GM18951 (cell line): ENCODE measurements around the gene ATXN7.

Source experiments
- POLR2A ChIP-seq: IDR thresholded peaks from 4 replicates; pipeline ENCODE4 v1.6.1; 2011; ENCODE audit warnings: mild to moderate bottlenecking; ENCODE audit not compliant: insufficient read length, insufficient read depth; ENCODE audit errors: extremely low read depth
- in situ Hi-C: fragments of 300-500 bp; cut with MboI; formaldehyde crosslinking; loops from one replicate; pipeline ENCODE4 v1.12.0; 2022; ENCODE audit warnings: low sequenced_read_pairs, mixed read lengths, inconsistent platforms; ENCODE audit not compliant: unreplicated experiment

Gene ATXN7

DNA sequence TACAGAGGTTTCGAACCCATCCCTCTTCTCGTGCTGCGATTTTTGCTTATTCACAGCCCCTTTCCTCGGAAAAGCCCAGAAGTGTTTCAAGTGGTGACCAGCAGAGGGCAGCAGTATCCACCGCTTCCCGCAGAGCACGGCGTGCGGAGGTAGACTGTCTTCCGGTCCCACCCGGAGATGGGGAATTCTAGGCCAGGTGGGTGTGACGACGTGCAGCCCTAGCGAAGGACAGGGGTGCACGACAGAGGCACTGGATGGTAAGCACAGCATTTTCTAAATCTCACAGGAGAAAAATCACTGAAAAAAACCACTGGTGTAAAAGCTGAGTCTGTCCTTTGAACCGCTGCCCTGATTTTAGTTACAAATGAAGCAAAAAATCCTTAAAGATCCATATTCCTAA is 167.1 kb downstream of the ATXN7 start:
- in situ Hi-C loops = loop anchor here (10.0 to 25.0 kb wide), 2 partner anchors 357 to 464 kb away; no protein-coding TSS in a partner anchor
- no peak for TF ChIP-seq POLR2A

DNA sequence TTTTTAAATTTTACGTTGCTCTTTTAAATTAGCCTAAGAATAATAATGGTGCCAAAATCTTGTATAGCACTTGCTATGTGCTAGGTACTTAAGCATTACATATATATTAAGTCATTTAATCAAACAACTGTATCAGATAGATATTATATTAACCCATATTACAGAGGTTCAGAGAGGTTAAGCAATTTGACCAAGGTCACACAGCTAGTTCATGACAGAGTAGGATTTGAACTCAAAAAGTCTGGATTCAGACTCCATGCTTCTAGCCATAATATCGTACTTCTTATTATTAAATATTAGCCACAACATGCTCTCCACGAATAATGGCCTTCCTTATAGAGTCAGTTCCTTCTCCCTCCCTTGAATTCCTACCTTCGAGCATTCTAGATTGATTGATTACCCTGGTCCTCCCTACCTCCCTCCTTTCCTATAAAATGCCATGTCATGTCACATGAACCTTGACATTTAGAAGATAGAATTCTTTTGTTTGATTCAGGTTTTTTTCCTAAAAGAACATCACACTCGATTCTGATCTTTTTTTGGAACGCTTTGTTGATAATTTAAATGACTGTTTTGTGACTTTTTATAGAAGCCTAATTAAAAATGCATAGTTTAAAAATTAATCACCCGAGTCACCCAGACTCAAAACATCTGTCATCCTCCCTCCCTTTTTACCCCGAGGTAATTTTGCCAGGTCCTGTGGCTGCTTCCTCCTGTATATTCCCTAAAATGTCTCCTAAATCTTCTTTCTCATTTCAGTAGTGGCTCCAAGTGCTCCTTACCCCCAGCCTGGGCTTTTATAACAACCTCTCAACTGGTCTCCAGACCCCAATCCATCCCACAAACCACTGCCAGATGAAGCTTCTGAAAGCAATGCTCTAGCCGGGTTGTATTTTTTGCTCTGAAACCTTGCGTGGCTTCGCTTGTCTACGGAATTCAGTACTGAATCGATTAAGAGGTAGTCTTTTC is 168.2 kb downstream of the ATXN7 start:
- TF ChIP-seq POLR2A = no peak
- in situ Hi-C loops = loop anchor here (10.0 to 25.0 kb wide), 2 partner anchors 355 to 463 kb away; no protein-coding TSS in a partner anchor

DNA sequence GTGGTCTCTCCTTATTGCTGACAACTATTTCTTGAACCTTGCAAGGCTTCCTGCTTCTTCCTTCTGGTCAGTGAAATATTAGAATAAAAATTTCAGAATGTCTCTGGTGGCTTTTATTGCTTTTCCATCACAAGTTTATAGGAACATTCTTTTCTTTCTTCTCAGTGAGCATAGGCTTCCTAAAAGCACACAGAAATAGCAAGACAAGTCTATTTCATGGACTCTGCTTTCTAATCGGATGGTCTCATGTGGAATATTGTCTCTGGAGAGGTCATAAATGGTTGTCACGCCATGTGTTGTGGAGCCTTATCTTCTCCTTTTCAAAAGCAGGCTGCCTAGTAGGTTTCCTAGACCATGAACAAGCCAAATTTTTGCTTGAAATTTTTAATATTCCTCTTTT is 169.4 kb downstream of the ATXN7 start:
- in situ Hi-C loops = loop anchor here (10.0 to 25.0 kb wide), 2 partner anchors 354 to 462 kb away; no protein-coding TSS in a partner anchor
- no peak for TF ChIP-seq POLR2A

DNA sequence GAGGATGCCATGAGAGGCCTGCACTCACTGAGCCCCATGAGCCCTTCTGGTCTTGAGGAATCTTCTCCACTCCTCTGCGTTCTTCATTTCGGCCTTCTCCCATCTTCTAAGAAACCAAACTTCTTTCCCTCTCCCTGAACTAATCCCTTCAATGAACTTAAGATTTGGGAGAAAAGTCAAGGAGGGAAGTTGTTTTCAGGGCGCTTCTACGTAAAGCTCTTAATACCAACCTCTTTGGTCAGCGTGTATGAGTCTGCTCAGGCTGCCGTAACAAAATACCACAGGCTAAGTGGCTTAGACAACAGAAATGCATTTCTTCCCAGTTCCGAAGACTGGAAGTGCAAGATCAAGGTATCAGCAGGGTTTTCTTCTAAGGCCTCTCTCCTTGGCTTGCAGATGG is 173.4 kb downstream of the ATXN7 start:
- TF ChIP-seq POLR2A = no peak
- in situ Hi-C loops = loop anchor here (10.0 to 25.0 kb wide), 2 partner anchors 350 to 458 kb away; no protein-coding TSS in a partner anchor

DNA sequence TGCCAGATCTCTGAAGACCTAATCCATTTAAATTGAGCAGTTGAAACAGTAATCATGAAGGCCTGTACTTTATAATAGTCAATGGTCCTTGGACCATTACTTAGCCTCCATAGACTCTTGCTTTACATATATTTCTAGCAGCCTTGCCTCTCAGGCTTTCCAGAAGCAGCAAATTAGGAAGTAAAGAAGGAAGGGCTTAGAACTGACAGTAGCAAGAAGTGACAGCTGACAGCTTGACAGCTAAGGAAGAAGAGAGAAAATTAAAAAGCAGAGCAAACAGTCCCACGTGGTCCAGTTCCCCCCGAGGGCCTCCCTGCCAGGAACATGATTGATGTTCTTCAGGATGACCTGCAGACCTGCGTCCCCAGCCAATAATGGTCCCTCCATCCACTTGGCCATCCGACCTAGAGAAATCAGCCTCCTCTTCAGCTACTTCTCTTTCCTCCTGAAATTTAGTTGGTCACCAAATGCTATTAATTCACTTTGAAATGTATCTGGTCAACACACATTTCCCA is 174.6 kb downstream of the ATXN7 start:
- no peak for TF ChIP-seq POLR2A
- in situ Hi-C loops = loop anchor here (10.0 to 25.0 kb wide), 2 partner anchors 349 to 456 kb away; no protein-coding TSS in a partner anchor

DNA sequence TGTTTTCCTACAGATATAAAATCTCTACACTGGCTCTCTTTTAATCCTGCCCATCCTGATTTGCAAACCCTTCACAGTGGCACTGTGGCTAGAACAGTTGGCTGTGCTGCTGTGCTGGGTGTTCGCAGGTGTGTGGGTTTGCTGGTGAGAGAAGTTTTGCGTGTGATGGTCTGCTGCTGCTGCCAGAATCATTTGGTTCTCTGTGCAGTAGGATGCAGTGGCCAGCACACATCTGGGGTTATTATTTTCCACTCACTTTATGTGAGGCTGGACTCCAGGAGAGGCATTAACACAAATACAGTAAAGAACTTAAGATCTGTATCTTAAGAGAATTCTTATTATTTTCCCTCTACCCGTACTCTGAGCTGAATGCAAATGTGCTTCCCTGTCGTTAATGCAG is 175.7 kb downstream of the ATXN7 start:
- TF ChIP-seq POLR2A = no peak
- in situ Hi-C loops = loop anchor here (10.0 to 25.0 kb wide), 2 partner anchors 348 to 455 kb away; no protein-coding TSS in a partner anchor

DNA sequence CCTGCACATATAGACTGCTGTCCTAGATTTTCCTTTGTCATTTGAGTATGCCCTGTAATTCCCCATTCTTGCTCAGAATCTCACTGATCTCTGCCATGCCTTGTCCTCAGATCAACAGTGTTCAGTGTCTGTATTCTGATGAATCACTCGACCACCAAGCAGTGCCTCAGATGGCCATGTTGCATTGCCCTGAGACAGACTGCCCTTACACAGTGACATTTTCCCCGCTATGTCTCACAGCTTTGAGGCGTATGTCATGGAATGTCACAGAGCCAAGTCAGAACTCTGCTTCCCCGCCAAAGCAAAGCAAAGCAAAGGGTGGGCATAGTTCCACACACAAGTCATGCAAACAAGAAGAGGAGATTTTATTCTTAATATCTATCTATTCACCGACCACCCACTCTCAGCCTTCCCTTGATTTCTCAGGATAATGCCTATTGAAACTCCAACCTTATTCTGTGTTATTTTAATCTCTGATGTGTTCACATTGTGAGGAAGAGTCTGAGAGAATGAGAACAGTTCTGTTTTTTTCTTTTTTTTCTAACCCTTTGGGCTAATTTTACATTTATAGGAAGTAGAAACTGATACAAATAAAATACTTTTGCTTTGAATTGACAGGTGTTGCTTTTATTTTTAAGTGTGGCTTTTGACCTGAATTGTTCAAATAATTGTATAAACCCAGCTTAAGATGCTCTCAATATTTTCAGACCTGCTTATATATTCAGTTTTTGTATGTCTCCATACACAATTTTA is 176.5 kb downstream of the ATXN7 start:
- TF ChIP-seq POLR2A = no peak
- in situ Hi-C loops = loop anchor here (10.0 to 25.0 kb wide), 2 partner anchors 347 to 455 kb away; no protein-coding TSS in a partner anchor

DNA sequence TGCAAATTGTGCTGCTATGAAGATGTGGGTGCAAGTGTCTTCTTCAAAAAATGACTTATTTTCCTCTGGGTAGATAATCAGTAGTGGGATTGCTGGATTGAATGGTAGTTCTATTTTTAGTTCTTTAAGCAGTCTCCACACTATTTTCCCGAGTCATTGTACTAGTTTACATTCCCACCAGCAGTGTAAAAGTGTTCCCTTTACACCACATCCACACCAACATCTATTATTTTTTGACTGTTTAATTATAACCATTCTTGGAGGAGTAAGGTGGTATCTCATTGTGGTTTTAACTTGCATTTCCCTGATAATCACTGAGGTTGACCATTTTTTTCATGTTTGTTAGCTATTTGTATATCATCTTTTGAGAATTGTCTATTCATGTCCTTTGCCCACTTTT is 179.3 kb downstream of the ATXN7 start:
- no peak for TF ChIP-seq POLR2A

DNA sequence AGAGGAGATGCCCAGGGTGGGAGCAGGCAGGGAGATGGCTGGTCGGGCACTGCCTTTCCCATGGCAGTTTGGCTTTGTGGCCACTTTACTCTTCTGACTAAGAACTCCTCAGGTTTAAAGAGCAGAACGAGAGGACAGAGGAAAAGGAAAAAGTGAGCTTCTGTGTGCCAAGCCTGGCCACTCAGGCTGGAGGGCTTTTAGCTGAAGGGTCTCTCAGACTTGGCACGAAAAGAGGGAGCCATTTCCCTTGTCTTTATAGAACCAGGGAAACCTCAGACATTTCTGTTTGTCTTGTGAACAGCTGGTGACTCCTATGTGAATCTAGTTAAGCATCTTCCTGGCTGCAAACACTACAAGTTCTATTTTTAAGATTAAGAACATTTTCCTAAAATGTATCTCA is 182.9 kb downstream of the ATXN7 start:
- TF ChIP-seq POLR2A = no peak
- in situ Hi-C loops = loop anchor here (25.0 kb wide), 1 partner anchor 341 kb away; no protein-coding TSS in a partner anchor

More for the DNA sequence above, 179.3 kb downstream of the ATXN7 start:
- in situ Hi-C loops = loop anchor here (25.0 kb wide), 1 partner anchor 344 kb away; no protein-coding TSS in a partner anchor

DNA sequence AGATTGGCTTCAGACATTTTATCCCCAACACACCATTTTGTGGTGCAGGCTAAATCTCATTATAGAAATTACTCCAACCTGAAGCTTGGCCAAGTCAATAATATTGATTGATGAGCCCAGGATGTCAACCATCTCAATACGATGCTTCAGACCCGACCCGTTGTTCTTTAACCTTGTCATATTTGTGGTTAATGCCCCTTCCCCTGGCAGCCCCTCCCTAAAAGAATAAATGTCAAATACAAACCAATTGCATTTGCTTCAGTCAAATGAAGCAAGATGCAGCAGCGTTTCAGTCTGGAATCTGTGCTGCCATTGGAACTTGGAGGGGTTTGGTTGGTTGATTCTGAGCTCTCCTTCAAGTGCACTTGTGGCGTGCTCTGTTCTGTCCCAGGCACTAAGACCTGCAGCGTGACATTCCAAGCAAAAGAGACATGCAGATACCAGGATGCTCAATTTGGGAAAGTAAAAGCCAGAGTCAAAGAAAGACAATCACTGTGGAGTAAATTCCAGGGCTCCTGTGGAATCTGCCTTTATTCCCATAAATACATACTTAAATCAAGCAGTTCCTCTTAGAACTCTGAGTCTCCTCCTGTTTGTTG is 183.4 kb downstream of the ATXN7 start:
- TF ChIP-seq POLR2A = no peak
- in situ Hi-C loops = loop anchor here (25.0 kb wide), 1 partner anchor 340 kb away; no protein-coding TSS in a partner anchor

DNA sequence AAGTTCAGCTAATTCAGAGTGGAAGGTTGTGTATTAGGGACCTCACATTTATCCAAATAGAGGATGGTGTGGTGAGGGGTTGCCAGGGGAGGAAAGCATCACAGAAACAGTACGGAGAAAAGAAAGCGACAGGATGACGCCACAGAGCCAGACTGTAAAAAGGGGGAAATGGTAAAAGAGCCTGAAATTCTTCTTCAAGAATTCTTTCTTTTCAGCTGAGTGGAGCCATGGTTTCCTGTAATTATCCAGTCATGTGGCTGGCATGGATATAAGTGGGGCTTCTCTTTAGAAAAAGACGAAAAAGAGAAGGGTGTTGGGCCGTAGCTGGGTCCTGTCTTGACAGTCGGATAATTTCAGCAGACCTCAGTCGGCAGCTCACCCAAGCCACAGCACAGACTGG is 184.1 kb downstream of the ATXN7 start:
- no peak for TF ChIP-seq POLR2A
- in situ Hi-C loops = loop anchor here (25.0 kb wide), 1 partner anchor 340 kb away; no protein-coding TSS in a partner anchor

DNA sequence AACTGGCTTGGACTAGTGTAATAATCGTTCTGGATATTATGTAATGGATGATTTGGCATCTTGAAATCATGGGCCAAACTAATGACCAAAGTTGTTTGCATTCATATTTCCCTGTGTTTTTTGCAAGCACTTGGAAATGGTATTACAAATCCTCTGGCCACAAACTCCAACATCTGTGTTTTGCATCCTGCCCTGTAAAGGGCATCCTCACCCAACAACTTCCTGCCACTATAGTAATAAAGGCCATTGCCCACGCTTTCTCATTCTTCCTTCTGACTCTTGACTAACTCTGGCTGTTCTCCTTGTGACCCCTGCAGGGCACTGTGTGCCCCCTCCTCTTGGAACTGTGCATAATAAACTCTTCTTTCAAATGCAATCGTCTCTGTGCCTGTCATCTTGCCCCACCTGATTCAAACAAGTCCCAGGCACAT is 185.0 kb downstream of the ATXN7 start:
- TF ChIP-seq POLR2A = no peak

DNA sequence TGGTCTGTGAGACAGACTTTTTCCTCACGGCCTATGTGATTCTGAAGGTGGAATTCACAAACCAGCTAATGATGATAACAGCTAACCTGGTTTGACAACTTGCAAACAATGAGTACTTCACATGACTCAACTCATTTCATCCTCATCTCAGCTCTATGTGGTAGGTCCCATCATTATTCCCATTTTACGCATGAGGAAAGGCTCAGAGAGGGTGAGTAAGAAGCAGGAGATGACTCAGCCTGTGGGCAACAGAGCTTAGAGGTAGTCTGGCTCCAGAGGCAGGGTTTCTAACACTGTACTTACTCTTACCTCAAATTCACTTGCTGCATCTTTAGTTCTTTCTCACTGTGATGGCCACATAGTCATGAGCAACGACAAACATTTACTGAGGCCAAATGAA is 185.5 kb downstream of the ATXN7 start:
- TF ChIP-seq POLR2A = no peak

More for the DNA sequence above, 185.0 kb downstream of the ATXN7 start:
- in situ Hi-C loops = loop anchor here (25.0 kb wide), 1 partner anchor 339 kb away; no protein-coding TSS in a partner anchor

More for the DNA sequence above, 185.5 kb downstream of the ATXN7 start:
- in situ Hi-C loops = loop anchor here (25.0 kb wide), 1 partner anchor 338 kb away; no protein-coding TSS in a partner anchor
